ENCODE data around the gene OSGEP. TPM values are rescaled to one million over a fixed set of nuclear protein-coding genes. Genes with fewer than 3 reads are reported as not detected.

Gene OSGEP
- total RNA-seq, 2 donors from 2014 or later = 54.2 to 71.7 TPM

DNA sequence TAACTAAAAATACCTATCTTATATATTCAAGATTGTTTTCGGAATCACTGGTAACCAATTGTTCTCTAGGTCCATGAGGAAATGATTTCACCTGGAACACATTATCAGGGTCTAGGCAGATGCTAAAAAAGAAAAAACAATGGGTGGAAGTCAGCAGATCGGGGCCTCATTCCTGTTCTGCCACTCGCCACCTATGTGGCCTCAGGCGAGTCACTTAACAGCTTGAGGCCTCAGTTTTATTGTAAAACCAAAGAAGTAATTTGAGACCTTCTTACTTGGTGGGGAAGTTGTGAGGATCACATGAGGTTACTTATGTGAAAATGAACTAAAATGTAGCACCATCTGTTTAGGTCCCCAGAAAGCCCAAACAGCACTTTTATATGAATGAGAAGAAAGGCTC, 44.5 kb upstream of the OSGEP start:
- H3K9me3 ChIP-seq = no peaks in the 10 kb centered on the region

DNA sequence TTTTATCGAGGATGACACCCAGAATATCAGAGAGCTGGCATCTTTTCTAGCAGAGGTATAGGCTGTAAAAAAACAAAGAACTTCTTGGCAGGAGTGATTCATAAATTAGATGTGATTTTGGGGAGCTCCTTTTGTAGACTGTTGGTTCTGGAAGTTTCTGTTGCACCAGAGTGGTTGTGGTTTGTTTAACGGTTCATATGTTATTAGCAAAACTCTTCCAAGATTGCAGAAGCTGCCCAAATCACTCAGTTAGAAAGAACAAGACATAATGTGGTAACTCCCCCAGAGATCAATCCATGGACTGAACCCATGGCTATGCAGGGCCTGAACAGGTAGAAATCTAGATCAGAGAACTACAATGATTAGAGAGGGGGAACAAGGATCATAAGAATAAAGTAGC, 44.0 kb upstream of the OSGEP start:
- TF ChIP-seq CTCF (IDR thresholded peaks at IDR 0.05) (no peak), POLR2AphosphoS5 (IDR thresholded peaks at IDR 0.05) (no peak), POLR2A (IDR thresholded peaks at IDR 0.05) (no peak)
- H3K27ac ChIP-seq = no peak overlapping the region
- WGBS = 69% methylated on average over 2 of the region's 2 CpGs
- no peaks in the 10 kb centered on the region for H3K4me1 ChIP-seq (replicated peaks)
- intact Hi-C loops (cut with DNase I) = no loop called here
- H3K9me3 ChIP-seq = no peaks in the 10 kb centered on the region
- no peak for DNase-seq (ENCODE audit: low spot score)
- H3K4me3 ChIP-seq = no peak overlapping the region
- no peaks in the 10 kb centered on the region for H3K27me3 ChIP-seq (replicated peaks; ENCODE audit: insufficient read depth)
- H3K36me3 ChIP-seq = no peaks in the 10 kb centered on the region

More for the DNA sequence above, 44.5 kb upstream of the OSGEP start:
- DNase-seq (ENCODE audit: low spot score) = no peak
- TF ChIP-seq CTCF (IDR thresholded peaks at IDR 0.05) = no peak
- no peak for TF ChIP-seq POLR2A (IDR thresholded peaks at IDR 0.05)
- 49% methylated on average over 4 of the region's 4 CpGs for WGBS
- Histone ChIP-seq H3K4me3 (no peak overlapping the region), H3K27me3 (replicated peaks; ENCODE audit: insufficient read depth) (no peaks in the 10 kb centered on the region), H3K4me1 (replicated peaks) (no peaks in the 10 kb centered on the region), H3K36me3 (no peaks in the 10 kb centered on the region), H3K27ac (no peak overlapping the region)
- intact Hi-C loops (cut with DNase I) = no loop called here

- no peaks in the 10 kb centered on the region for H3K4me1 ChIP-seq (replicated peaks)
- WGBS = 70% methylated on average over 8 of the region's 8 CpGs
- intact Hi-C loops (cut with DNase I) = no loop called here
- no peak overlapping the region for H3K4me3 ChIP-seq
- TF ChIP-seq POLR2A (IDR thresholded peaks at IDR 0.05) = no peak
- TF ChIP-seq POLR2AphosphoS5 (IDR thresholded peaks at IDR 0.05) = no peak
- no peak for TF ChIP-seq CTCF (IDR thresholded peaks at IDR 0.05)
- no peak overlapping the region for H3K27ac ChIP-seq
- H3K27me3 ChIP-seq (replicated peaks; ENCODE audit: insufficient read depth) = no peaks in the 10 kb centered on the region
- H3K9me3 ChIP-seq = no peaks in the 10 kb centered on the region
- H3K36me3 ChIP-seq = no peaks in the 10 kb centered on the region
- peak; percentile 9 for DNase-seq (ENCODE audit: low spot score)
Observed at GRCh38 chr14:20494935-20495766, 40.5 kb upstream of the OSGEP start.

GRCh38 chr14:20493634-20494033, 39.0 kb upstream of the OSGEP start:
- H3K27ac ChIP-seq = no peak overlapping the region
- DNase-seq (ENCODE audit: low spot score) = no peak
- H3K27me3 ChIP-seq (replicated peaks; ENCODE audit: insufficient read depth) = no peaks in the 10 kb centered on the region
- intact Hi-C loops (cut with DNase I) = no loop called here
- H3K4me1 ChIP-seq (replicated peaks) = no peaks in the 10 kb centered on the region
- WGBS = 62% methylated on average over 2 of the region's 2 CpGs
- TF ChIP-seq POLR2AphosphoS5 (IDR thresholded peaks at IDR 0.05) (no peak), POLR2A (IDR thresholded peaks at IDR 0.05) (no peak), CTCF (IDR thresholded peaks at IDR 0.05) (no peak)
- no peaks in the 10 kb centered on the region for H3K36me3 ChIP-seq
- no peaks in the 10 kb centered on the region for H3K9me3 ChIP-seq
- no peak overlapping the region for H3K4me3 ChIP-seq

- intact Hi-C loops (cut with DNase I) = no loop called here
- Histone ChIP-seq H3K4me1 (replicated peaks) (no peaks in the 10 kb centered on the region), H3K4me3 (no peak overlapping the region), H3K9me3 (no peaks in the 10 kb centered on the region), H3K27me3 (replicated peaks; ENCODE audit: insufficient read depth) (no peaks in the 10 kb centered on the region), H3K27ac (no peak overlapping the region), H3K36me3 (no peaks in the 10 kb centered on the region)
- no peak for DNase-seq (ENCODE audit: low spot score)
- 94% methylated on average over 4 of the region's 4 CpGs for WGBS
- TF ChIP-seq POLR2AphosphoS5 (IDR thresholded peaks at IDR 0.05) = no peak
- no peak for TF ChIP-seq POLR2A (IDR thresholded peaks at IDR 0.05)
- TF ChIP-seq CTCF (IDR thresholded peaks at IDR 0.05) = no peak
Observed at GRCh38 chr14:20492486-20492885, 37.9 kb upstream of the OSGEP start.
